HT1080 (cell line): Measurements from ENCODE around the gene TNFRSF11A. TPM values are rescaled to one million over a fixed set of nuclear protein-coding genes. Genes with fewer than 3 reads are reported as not detected.

Experiments used
- DNase-seq: peaks from one replicate; pipeline ENCODE4 v3.0.0-alpha.2; 2015; ENCODE audit warnings: low read depth
- polyA plus RNA-seq, 2 experiments: library from polyadenylated mRNA; depleted of rRNA; stranded (reverse); fragments of >200 nt; gene quantifications; 2 replicates each; pipeline ENCODE4 v1.2.3, GENCODE V29; 2015
- total RNA-seq: library from RNA; depleted of rRNA; stranded (reverse); fragments of >200 nt; shearing (Covaris generic); gene quantifications from 2 replicates; pipeline ENCODE4 v1.2.3, GENCODE V29; 2014; rRNA removed

TNFRSF11A gene
- 9.8 and 13.1 TPM in 2 replicates for total RNA-seq
- polyA plus RNA-seq (2015; cell fraction: cytosol; rRNA removed), result 8.5 and 8.7 TPM in 2 replicates
- polyA plus RNA-seq (2015; cell fraction: nucleus; rRNA removed), result 7.4 and 9.5 TPM in 2 replicates

GRCh38 chr18:62324917-62325805, at the start of gene TNFRSF11A:
Gene TNFRSF11A (plus strand): TSS chr18:62325310. CDS start chr18:62325353, 43 bp downstream.
- peak; percentile 29 for DNase-seq

GRCh38 chr18:62277045-62277444, 48.1 kb upstream of the TNFRSF11A start:
- DNase-seq, result no peak

- no peak for DNase-seq
Measured at GRCh38 chr18:62279561-62279960, 45.5 kb upstream of the TNFRSF11A start.

DNA sequence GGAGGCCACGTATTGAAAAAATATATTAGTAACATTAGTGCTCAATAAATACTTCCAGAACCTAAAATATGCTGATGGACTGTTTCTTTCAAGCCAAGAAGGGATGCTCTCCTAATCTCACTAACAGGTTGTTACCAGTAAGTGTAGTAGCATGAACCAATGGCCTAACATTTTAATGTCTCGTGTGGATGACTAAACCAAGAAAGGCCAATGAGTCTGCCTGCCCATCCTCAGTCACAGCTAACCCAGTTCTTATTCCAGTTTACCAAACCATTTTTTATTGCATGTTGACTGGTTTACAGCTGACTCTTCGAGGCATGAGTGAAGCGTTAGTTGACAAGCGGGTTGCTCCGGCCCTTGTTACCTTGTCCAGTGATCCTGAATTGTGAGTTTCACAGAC, 45.1 kb upstream of the TNFRSF11A start:
- DNase-seq, result no peak

- no peak for DNase-seq
Measured at GRCh38 chr18:62280786-62281185, 44.3 kb upstream of the TNFRSF11A start.

- peak; percentile 84 for DNase-seq
Measured at GRCh38 chr18:62281684-62282083, 43.4 kb upstream of the TNFRSF11A start.

DNA sequence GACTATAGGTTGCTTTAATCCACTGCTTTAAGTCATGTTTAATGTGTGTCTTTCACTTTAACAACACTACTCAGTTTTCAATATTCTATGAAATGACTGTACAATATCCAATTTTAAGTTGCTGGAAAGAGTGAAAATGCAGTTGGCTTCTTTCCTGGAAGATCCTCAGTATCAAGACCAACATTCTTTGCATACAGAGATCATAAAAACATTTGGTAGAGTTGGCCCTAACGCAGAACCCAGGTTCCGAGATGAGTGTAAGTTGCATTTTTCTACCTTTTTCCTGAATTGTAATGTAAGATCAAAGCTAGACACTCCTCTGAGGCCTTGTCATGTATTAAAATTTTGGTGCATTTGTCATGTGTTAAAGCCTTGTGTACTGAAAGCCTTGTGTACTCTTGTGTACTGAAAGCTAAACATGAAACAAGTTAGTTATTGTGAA, 42.9 kb upstream of the TNFRSF11A start:
- peak; percentile 47 for DNase-seq

- DNase-seq, result no peak
Measured at GRCh38 chr18:62284637-62285036, 40.5 kb upstream of the TNFRSF11A start.

DNA sequence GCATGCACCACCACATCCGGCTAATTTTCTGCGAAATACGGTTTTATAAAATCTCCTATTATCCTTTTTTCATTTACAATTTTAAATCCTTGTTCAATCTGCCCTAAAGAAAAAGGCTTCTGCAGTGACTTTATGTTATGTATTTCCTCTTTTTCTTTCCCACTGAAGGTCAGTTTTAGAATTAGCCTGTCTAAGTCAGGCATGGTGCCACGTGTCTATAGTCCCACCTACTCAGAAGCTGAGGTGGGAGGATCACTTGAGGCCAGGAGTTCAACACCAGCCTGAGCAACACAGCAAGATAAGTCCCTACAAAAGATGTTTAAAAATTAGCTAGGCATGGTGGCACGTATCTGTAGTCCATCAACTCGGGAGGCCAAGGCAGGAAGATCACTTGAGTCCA, 39.8 kb upstream of the TNFRSF11A start:
- DNase-seq, result no peak

GRCh38 chr18:62287781-62288664, 37.1 kb upstream of the TNFRSF11A start:
- DNase-seq, result no peak

GRCh38 chr18:62288665-62289008, 36.5 kb upstream of the TNFRSF11A start:
- no peak for DNase-seq

DNA sequence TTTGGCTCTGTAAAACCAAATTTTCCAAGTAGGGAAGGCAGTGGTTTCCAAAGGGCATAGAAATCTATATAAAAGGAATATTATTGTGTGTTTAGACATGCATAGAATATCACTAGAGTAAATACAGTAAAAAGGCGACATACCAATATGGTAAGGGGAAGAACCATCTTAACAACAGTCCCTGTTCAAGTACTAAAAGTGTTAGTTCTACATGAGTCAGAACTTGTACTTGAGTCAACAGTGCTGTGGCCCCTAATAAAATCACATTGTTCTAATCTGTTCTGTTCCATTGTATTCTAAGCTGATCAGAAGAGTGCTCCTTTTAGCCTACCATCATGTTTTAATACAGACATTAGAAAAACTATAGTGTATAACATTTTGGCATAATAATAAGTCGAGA, 36.1 kb upstream of the TNFRSF11A start:
- DNase-seq, result no peak

GRCh38 chr18:62294073-62294472, 31.0 kb upstream of the TNFRSF11A start:
- no peak for DNase-seq

- DNase-seq, result no peak
Measured at GRCh38 chr18:62300359-62300963, 24.6 kb upstream of the TNFRSF11A start.

- DNase-seq, result no peak
Measured at GRCh38 chr18:62301322-62301721, 23.8 kb upstream of the TNFRSF11A start.

GRCh38 chr18:62312851-62313250, 12.3 kb upstream of the TNFRSF11A start:
- no peak for DNase-seq

DNA sequence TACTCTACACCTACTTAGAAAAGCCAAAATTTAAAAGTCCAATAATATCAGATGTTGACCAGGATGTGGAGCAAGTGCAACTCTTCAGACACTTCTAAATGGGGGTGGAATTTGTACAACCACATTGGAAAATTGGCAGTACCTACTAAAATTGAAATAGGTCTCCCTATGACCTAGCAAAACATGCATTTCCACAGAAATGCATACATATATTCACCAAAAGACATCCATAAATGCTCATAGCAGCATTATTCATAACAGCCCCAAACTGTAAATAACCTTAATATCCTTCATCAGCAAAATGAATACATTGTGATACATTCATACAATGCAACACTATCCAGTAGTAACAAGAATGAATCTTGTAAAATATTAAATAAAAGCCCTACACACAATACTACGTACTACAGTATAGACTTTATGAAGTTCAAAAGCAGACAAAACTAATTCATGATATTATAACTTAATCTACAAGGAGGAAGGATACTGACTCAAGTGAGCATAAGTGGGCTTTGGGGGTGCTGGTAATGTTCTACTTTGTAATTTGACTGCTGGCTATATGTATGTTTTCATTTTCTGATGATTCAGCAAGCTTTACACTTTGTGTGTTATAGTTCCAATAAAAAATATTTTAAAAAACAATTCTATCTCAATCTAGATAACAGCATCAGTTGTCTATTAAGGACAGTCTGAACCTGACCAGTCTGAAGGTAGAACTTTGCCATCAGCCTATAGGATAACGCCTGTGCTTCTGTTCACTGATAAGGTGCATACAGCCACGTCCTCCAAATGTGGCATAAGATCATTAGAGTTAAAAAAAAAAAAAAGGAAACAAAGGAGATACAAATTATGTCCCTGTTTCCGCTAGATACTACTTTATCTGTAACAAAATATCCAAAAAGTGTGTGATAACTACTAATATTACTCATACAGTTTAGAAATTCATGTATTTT, 6.6 kb upstream of the TNFRSF11A start:
- DNase-seq, result no peak

GRCh38 chr18:62321201-62321600, 3.9 kb upstream of the TNFRSF11A start:
- DNase-seq, result no peak

DNA sequence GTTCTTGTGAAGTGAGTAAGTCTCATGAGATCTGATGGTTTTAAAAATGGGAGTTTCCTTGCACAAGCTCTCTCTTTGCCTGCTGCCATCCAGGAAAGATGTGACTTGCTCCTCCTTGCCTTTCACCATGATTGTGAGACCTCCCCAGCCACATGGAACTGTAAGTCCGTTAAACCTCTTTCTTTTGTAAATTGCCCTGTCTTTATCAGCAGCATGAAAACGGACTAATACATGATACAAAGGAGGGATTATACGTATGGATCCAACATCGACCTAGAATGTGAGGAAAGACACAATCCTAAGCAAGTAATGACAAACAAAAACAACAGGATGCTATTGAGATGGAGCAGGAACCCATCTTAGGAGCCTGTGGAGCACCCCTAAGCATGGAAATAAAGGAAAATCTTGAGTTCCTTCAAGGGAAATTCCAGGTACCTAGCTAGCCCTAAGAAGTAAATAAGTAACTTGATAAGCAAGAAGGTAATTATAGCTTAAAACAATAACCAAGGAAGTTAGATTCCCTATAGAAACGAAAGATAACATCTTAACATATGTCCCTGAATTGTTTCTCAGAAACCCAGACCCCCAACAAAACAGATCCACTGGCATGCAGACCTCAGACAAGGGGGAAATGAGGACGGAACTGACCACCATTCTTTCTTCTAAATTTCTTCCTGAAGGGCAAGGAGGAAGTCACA, 1.5 kb upstream of the TNFRSF11A start:
- DNase-seq, result no peak
